Spinal cord (tissue), 10 donors: ENCODE results near the gene ACOXL. TPM values are rescaled to one million over a fixed set of nuclear protein-coding genes. Genes with fewer than 3 reads are reported as not detected.
"Not testable (repeated sequence)": the region's sequence is repeated elsewhere in the genome, so short reads cannot be mapped to it uniquely, and the experiment has no call there.

Experiments used
- DNase-seq, 6 donors: peaks; one replicate each; pipeline versions ENCODE4 v3.0.0 to v3.0.0-alpha.2; 2013 to 2015; ENCODE audit warnings: low spot score in 6 of 6, low read depth in 4 of 6
- H3K27ac ChIP-seq: one replicate; pipeline ENCODE4 v1.5.1; 2013; ENCODE audit warnings: low read depth, low read length, control low read depth
- H3K27me3 ChIP-seq: one replicate; pipeline ENCODE4 v1.6.1; 2013; ENCODE audit warnings: low read length; ENCODE audit not compliant: control insufficient read depth, insufficient read depth
- H3K36me3 ChIP-seq: one replicate; pipeline ENCODE4 v1.6.1; 2013; ENCODE audit warnings: low read length; ENCODE audit not compliant: control insufficient read depth, insufficient read depth
- H3K4me1 ChIP-seq: one replicate; pipeline ENCODE4 v1.6.1; 2013; ENCODE audit warnings: low read length; ENCODE audit not compliant: control insufficient read depth, insufficient read depth
- H3K4me3 ChIP-seq: one replicate; pipeline ENCODE4 v1.5.1; 2013; ENCODE audit warnings: low read depth, low read length, control low read depth
- H3K9me3 ChIP-seq: one replicate; pipeline ENCODE4 v1.6.1; 2013; ENCODE audit warnings: low read length; ENCODE audit not compliant: control insufficient read depth, insufficient read depth
- WGBS: methylation state at CpG from one replicate; pipeline ENCODE4 v1.1.5; 2013; ENCODE audit warnings: missing lambda C conversion rate; ENCODE audit not compliant: insufficient coverage; 5-methylcytosine and 5-hydroxymethylcytosine counted together
- polyA plus RNA-seq, 2 donors: library from polyadenylated mRNA; unstranded; fragments of 120-200 nt; gene quantifications; one replicate each; pipeline ENCODE4 v1.2.1, GENCODE V29; 2013; ENCODE audit not compliant: insufficient read length in 2 of 2
- total RNA-seq, 2 donors: library from RNA; depleted of rRNA in 1 of 2; stranded (reverse); fragments of 120-200 nt in 1 of 2; fragments of >200 nt in 1 of 2; gene quantifications; one replicate each; pipeline versions ENCODE4 v1.2.3 to v1.2.4, GENCODE V29; 2013 to 2014
- donor health status: healthy.

ACOXL gene
- total and polyA plus RNA-seq, 4 donors = 0.06 to 0.45 (median 0.26) TPM

DNA sequence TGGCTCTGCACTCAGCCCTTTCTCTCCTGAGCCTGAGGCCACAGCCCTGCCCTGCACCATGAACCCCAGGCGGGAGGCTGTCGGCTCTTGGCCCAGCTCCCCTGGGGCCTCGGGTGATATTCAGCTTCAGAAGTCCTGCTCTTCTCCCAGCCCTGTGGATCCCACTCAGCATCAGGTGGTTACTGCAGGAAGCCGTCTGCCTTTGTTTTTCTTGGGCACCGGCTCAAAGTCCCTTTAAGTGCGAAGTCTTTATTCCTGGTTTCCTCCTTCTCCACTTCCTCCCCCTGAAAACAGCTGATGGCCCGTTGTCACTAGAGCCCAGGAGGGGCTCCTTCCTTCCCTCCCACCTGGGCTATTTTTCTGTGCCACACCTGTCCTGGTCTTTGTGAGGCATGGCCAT, 226.8 kb downstream of the ACOXL start:
- Histone ChIP-seq H3K4me3 (no peak overlapping the region), H3K27me3 (no peaks in the 10 kb centered on the region), H3K4me1 (no peaks in the 10 kb centered on the region), H3K27ac (no peak overlapping the region), H3K9me3 (no peaks in the 10 kb centered on the region), H3K36me3 (no peaks in the 10 kb centered on the region)
- DNase-seq = no peak
- WGBS = 83% methylated on average over 7 of the region's 7 CpGs

DNA sequence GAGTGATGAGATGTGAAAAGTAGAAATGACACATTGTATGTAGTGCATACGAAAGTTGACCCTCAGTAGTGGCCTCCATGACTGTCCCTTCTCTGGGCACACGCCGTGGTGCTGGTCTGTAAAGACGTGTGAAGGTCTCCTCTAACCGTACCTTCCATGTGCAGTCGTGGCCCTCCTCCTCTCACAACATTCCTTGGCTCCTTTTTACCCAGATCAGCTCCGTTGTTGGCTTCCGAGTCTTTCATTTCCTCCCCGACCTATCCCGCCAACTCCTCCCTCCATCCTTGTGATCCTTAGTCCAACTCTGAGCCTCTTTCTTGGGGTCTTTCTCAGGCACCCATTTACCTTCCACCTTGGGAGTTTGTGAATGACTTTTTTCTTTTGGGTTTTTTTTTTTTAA, 227.9 kb downstream of the ACOXL start:
- 81% methylated on average over 8 of the region's 10 CpGs for WGBS
- no peaks in the 10 kb centered on the region for H3K36me3 ChIP-seq
- no peaks in the 10 kb centered on the region for H3K9me3 ChIP-seq
- H3K4me3 ChIP-seq = no peak overlapping the region
- DNase-seq = no peak
- H3K27me3 ChIP-seq = no peaks in the 10 kb centered on the region
- H3K27ac ChIP-seq = no peak overlapping the region
- no peaks in the 10 kb centered on the region for H3K4me1 ChIP-seq

DNA sequence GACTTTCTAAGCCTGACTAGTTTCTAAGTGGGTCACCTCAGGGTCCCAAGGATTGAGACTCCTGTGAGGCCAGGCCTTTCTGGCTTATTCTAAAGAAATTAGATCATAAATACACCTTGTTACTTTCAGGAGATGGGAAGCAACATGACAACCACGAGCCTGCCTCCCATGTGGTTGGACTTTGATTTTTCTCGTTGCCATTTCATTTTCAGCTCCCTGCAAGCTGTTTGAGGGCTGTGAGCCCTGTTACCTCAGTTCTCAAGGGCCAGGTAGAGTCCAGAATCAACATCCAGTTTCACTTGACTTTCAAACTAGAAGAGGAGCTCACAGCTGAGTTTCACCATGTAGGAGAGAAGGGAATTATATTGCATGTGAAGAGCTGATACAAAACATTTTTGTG, 228.6 kb downstream of the ACOXL start:
- H3K36me3 ChIP-seq = no peaks in the 10 kb centered on the region
- no peak for DNase-seq
- no peak overlapping the region for H3K27ac ChIP-seq
- no peaks in the 10 kb centered on the region for H3K4me1 ChIP-seq
- 71% methylated on average over 2 of the region's 2 CpGs for WGBS
- H3K4me3 ChIP-seq = no peak overlapping the region
- no peaks in the 10 kb centered on the region for H3K9me3 ChIP-seq
- no peaks in the 10 kb centered on the region for H3K27me3 ChIP-seq

DNA sequence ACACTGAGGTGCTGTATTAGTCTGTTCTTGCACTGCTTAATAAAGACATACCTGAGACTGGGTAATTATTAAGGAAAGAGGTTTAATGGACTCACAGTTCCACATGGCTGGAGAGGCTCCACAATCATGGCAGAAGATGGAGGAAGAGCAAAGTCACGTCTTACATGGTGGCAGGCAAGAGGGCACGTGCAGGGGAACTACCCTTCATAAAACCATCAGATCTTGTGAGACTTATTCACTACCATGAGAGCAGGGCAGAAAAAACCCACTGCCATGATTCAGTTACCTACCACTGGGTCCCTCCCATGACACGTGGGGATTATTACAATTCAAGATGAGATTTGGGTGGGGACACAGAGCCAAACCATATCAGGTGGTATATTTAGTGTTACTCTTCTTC, 229.3 kb downstream of the ACOXL start:
- H3K9me3 ChIP-seq, H3K4me3 ChIP-seq, H3K27me3 ChIP-seq, DNase-seq, H3K36me3 ChIP-seq, H3K4me1 ChIP-seq, H3K27ac ChIP-seq: not testable (repeated sequence)
- WGBS = 83% methylated on average over 1 of the region's 3 CpGs

DNA sequence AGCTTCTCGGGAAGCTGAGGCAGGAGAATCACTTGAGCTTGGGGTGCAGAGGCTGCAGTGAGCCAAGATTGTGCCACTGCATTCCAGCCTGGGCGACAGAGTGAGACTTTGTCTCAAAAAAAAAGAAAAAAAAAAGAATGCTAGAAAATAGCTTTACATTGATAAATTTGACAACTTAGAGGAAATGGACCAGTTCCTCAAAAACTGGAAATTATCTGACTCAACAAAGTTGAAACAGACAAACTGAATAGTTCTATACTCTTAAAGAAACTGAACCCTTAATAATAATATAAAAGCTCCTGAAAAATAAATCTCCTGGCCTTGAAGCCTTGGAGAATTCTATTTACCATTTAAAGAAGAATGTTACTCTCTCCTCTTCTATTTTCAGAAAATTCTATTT, 237.3 kb downstream of the ACOXL start:
- WGBS = no CpG with 5 or more reads among the region's 2 CpGs
- no peaks in the 10 kb centered on the region for H3K27me3 ChIP-seq
- H3K27ac ChIP-seq = no peak overlapping the region
- H3K4me1 ChIP-seq = no peaks in the 10 kb centered on the region
- no peaks in the 10 kb centered on the region for H3K36me3 ChIP-seq
- H3K9me3 ChIP-seq = no peaks in the 10 kb centered on the region
- no peak for DNase-seq
- no peak overlapping the region for H3K4me3 ChIP-seq

DNA sequence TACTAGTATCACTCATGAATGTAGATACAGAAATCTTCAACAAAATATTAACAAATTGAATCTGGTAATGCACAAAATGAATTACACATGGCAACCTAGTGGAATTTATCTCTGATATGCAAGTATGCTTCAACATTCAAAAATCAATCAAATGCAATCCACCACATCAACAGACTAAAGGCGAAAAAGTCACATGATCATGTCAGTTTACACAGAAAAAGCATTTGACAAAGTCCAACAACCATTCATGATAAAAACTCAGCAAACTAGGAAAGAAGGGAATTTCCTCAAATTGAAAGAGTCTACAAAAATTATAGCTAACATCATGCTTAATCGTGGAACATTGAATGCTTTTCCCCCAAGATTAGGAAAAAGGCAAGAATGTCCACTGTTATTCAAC, 237.8 kb downstream of the ACOXL start:
- H3K27me3 ChIP-seq = no peaks in the 10 kb centered on the region
- no peak for DNase-seq
- H3K27ac ChIP-seq = no peak overlapping the region
- H3K4me3 ChIP-seq = no peak overlapping the region
- H3K4me1 ChIP-seq = no peaks in the 10 kb centered on the region
- no CpG with 5 or more reads among the region's 2 CpGs for WGBS
- no peaks in the 10 kb centered on the region for H3K9me3 ChIP-seq
- no peaks in the 10 kb centered on the region for H3K36me3 ChIP-seq

DNA sequence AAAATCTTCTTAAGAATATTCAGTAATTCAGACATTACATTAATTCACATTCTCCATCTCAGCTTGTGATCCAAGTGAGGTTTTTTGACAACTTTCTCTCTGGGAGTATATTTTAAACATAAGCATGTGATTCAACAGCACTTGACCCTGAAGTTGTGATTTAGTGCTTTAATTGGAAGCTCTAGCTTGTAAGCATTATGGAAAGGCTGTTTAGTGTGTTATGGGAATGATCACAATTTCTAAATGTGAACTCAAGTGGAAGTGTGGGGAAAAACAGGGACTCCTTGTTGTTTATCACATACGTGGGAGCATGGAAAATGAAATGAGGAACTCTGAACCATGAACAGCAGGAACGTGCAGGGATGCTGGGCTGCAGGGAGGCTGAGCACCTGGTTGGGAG, 239.4 kb downstream of the ACOXL start:
- no peaks in the 10 kb centered on the region for H3K27me3 ChIP-seq
- no peaks in the 10 kb centered on the region for H3K36me3 ChIP-seq
- no peaks in the 10 kb centered on the region for H3K4me1 ChIP-seq
- WGBS = 71% methylated on average over 2 of the region's 2 CpGs
- H3K9me3 ChIP-seq = no peaks in the 10 kb centered on the region
- peak in 1 of 6 donors; percentile 25 for DNase-seq
- no peak overlapping the region for H3K4me3 ChIP-seq
- H3K27ac ChIP-seq = no peak overlapping the region

DNA sequence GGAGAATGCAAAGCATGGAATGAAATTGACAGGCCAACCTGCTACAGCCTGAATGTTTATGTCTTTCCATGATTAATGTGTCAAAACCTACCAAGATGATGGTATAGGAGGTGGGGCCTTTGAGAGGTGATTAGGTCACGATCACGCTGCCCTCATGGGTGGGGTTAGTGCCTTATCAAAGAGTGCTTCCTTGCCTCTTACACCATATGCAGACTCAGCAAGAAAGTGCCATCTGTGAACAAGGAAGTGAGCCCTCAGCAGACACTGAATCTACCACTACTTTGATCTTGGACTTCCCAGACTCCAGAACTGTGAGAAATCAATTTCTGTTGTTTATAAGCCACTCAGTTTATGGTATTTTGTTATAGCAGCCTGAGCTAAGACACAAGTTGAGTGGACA, 240.9 kb downstream of the ACOXL start:
- Histone ChIP-seq H3K36me3 (no peaks in the 10 kb centered on the region), H3K27me3 (no peaks in the 10 kb centered on the region), H3K9me3 (no peaks in the 10 kb centered on the region), H3K27ac (no peak overlapping the region), H3K4me1 (no peaks in the 10 kb centered on the region), H3K4me3 (no peak overlapping the region)
- no peak for DNase-seq
- WGBS = no CpG with 5 or more reads among the region's 2 CpGs

DNA sequence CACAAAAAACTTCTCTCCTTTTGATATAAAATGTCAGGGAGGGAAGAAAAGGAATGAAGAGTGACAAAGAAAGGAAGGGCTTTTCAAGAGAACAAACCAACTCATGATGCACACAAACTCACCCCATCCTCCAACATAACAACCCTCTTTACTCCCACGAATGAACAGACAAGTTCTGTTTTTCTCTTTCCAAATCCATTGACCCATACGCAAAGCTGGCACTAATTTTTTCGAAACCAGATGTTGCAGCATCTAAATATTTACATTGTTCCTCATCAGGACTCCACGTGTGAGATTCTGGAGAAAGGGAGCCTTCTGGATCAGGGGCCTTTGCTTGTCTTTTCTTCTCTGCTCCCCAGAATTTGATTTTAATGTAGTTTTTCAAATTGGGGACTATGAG, 245.0 kb downstream of the ACOXL start:
- H3K4me3 ChIP-seq = no peak overlapping the region
- H3K4me1 ChIP-seq = no peaks in the 10 kb centered on the region
- no peak for DNase-seq
- H3K36me3 ChIP-seq = no peaks in the 10 kb centered on the region
- H3K27me3 ChIP-seq = no peaks in the 10 kb centered on the region
- H3K27ac ChIP-seq = no peak overlapping the region
- no peaks in the 10 kb centered on the region for H3K9me3 ChIP-seq
- 60% methylated on average over 1 of the region's 4 CpGs for WGBS

DNA sequence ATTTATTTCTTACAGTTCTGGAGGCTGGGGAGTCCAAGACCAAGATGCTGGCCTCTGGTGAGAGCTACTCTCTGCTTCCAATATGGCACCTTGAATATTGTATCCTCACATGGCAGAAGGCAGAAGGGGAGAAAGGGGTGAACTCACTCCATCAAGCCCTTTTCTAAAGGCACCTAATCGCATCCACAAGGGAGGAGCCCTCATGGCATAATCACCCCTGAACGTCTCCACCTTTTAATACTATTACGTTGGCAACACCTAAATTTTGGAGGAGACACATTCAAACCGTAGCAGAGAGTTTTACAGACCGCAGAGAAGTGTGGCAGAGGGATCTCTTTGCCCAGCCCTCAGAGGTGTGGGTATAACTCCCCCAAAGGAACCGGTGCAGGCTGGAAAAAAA, 245.8 kb downstream of the ACOXL start:
- Histone ChIP-seq H3K27me3 (no peaks in the 10 kb centered on the region), H3K36me3 (no peaks in the 10 kb centered on the region), H3K27ac (no peak overlapping the region), H3K9me3 (no peaks in the 10 kb centered on the region), H3K4me1 (no peaks in the 10 kb centered on the region), H3K4me3 (no peak overlapping the region)
- no peak for DNase-seq
- 100% methylated on average over 3 of the region's 6 CpGs for WGBS
